SK-N-SH (cell line): ENCODE measurements around the gene PMEPA1.

Source experiments
- ELF1 ChIP-seq: IDR thresholded peaks from 2 replicates; pipeline ENCODE4 v1.4.0; 2012
- EZH2phosphoT487 ChIP-seq: fragments of 200-600 bp; sonication (generic); IDR thresholded peaks from 2 replicates; pipeline ENCODE4 v1.6.1; 2017; ENCODE audit warnings: low read depth, mixed run types, mild to moderate bottlenecking, antibody characterized with exemption, moderate library complexity, borderline replicate concordance
- FOXJ3 ChIP-seq: sonication (generic); formaldehyde crosslinking; IDR thresholded peaks from 2 replicates; pipeline ENCODE4 v1.5.1; 2020; ENCODE audit warnings: mild to moderate bottlenecking, missing genetic modification reagents
- GATA2 ChIP-seq: sonication (generic); formaldehyde crosslinking; IDR thresholded peaks from 2 replicates; pipeline ENCODE4 v1.5.0; 2020; ENCODE audit warnings: mild to moderate bottlenecking, missing genetic modification reagents
- POLR2AphosphoS5 ChIP-seq: IDR thresholded peaks from 2 replicates; pipeline ENCODE4 v1.6.1; 2012; ENCODE audit warnings: low read depth, low read length
- RXRA ChIP-seq: IDR thresholded peaks from 2 replicates; pipeline ENCODE4 v1.4.0; 2012; ENCODE audit warnings: low read depth, mild to moderate bottlenecking, borderline replicate concordance
- SMC3 ChIP-seq: IDR thresholded peaks from 2 replicates; pipeline ENCODE4 v1.6.1; 2012; ENCODE audit warnings: low read depth, low read length, improper control_type of control experiment
- TAF1 ChIP-seq: IDR thresholded peaks from 2 replicates; pipeline ENCODE4 v1.6.1; 2012; ENCODE audit warnings: low read depth, mild to moderate bottlenecking, low read length, moderate library complexity, borderline replicate concordance
- YY1 ChIP-seq: IDR thresholded peaks from 2 replicates; pipeline ENCODE4 v1.4.0; 2012; ENCODE audit warnings: low read depth, mild to moderate bottlenecking
- TF ChIP-seq, protein P1 (sequence below): fragments of 200-600 bp; sonication (generic); IDR thresholded peaks from 2 replicates; pipeline ENCODE4 v1.6.1; 2017; ENCODE audit warnings: antibody characterized with exemption, mild to moderate bottlenecking, moderate library complexity
- TF ChIP-seq, protein P2 (sequence below): IDR thresholded peaks from 2 replicates; pipeline ENCODE4 v1.6.1; 2012; ENCODE audit warnings: mild to moderate bottlenecking, low read depth, low read length, moderate library complexity
- TF ChIP-seq, protein P3 (sequence below): IDR thresholded peaks from 2 replicates; pipeline ENCODE4 v1.4.0; 2012; ENCODE audit warnings: low read depth

DNA sequence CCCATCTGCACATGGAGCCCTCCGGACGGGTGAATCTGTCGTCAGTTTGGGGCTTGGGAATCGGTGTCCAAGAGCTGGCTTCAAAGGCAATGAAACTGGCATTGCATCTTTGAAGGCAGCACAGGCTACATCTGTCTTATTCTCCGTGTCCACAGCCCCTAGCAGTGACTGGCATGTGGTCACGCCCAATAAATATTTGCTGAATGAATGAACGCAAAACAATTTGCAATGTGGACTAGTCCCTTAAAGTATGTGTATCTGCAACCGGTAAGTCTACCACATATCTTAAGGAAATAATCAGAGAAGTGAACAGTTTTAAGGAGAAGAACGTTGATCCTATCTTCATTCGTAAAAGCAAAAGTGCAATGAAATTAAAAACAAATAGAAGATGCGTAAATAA is 8.0 kb upstream of the PMEPA1 start:
- TF ChIP-seq, protein P1, sequence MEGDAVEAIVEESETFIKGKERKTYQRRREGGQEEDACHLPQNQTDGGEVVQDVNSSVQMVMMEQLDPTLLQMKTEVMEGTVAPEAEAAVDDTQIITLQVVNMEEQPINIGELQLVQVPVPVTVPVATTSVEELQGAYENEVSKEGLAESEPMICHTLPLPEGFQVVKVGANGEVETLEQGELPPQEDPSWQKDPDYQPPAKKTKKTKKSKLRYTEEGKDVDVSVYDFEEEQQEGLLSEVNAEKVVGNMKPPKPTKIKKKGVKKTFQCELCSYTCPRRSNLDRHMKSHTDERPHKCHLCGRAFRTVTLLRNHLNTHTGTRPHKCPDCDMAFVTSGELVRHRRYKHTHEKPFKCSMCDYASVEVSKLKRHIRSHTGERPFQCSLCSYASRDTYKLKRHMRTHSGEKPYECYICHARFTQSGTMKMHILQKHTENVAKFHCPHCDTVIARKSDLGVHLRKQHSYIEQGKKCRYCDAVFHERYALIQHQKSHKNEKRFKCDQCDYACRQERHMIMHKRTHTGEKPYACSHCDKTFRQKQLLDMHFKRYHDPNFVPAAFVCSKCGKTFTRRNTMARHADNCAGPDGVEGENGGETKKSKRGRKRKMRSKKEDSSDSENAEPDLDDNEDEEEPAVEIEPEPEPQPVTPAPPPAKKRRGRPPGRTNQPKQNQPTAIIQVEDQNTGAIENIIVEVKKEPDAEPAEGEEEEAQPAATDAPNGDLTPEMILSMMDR = no peak
- TF ChIP-seq, protein P2, sequence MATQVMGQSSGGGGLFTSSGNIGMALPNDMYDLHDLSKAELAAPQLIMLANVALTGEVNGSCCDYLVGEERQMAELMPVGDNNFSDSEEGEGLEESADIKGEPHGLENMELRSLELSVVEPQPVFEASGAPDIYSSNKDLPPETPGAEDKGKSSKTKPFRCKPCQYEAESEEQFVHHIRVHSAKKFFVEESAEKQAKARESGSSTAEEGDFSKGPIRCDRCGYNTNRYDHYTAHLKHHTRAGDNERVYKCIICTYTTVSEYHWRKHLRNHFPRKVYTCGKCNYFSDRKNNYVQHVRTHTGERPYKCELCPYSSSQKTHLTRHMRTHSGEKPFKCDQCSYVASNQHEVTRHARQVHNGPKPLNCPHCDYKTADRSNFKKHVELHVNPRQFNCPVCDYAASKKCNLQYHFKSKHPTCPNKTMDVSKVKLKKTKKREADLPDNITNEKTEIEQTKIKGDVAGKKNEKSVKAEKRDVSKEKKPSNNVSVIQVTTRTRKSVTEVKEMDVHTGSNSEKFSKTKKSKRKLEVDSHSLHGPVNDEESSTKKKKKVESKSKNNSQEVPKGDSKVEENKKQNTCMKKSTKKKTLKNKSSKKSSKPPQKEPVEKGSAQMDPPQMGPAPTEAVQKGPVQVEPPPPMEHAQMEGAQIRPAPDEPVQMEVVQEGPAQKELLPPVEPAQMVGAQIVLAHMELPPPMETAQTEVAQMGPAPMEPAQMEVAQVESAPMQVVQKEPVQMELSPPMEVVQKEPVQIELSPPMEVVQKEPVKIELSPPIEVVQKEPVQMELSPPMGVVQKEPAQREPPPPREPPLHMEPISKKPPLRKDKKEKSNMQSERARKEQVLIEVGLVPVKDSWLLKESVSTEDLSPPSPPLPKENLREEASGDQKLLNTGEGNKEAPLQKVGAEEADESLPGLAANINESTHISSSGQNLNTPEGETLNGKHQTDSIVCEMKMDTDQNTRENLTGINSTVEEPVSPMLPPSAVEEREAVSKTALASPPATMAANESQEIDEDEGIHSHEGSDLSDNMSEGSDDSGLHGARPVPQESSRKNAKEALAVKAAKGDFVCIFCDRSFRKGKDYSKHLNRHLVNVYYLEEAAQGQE = no peak
- TF ChIP-seq, protein P3, sequence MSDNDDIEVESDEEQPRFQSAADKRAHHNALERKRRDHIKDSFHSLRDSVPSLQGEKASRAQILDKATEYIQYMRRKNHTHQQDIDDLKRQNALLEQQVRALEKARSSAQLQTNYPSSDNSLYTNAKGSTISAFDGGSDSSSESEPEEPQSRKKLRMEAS = no peak
- TF ChIP-seq RXRA = no peak
- TF ChIP-seq POLR2AphosphoS5 = no peak
- TF ChIP-seq GATA2 (CRISPR knock-in tag) = no peak
- TF ChIP-seq FOXJ3 (CRISPR knock-in tag) = no peak
- no peak for TF ChIP-seq YY1
- no peak for TF ChIP-seq EZH2phosphoT487
- TF ChIP-seq ELF1 = no peak
- TF ChIP-seq TAF1 = no peak
- TF ChIP-seq SMC3 = no peak
